DMS153 treated with DMSO at 0.1 percent for 48 hours (cell line): ENCODE results near the gene NUDT17.
"Not testable (repeated sequence)": the region's sequence is repeated elsewhere in the genome, so short reads cannot be mapped to it uniquely, and the experiment has no call there.

Experiments used
- DNase-seq: peaks from one replicate; lab custom pipeline; 2025; ENCODE audit not compliant: unreplicated experiment; lab: John Stamatoyannopoulos, UW

The NUDT17 gene

GRCh38 chr1:145845514-145846161, at the start of gene NUDT17:
TSS of gene NUDT17 (plus strand) at chr1:145845630. CDS start at chr1:145845641, 11 bp downstream.
- DNase-seq = peak; percentile 69

- DNase-seq = no peak
Observed at GRCh38 chr1:145796753-145797152, 48.7 kb upstream of the NUDT17 start.

- no peak for DNase-seq
Observed at GRCh38 chr1:145799806-145800205, 45.6 kb upstream of the NUDT17 start.

- no peak for DNase-seq
Observed at GRCh38 chr1:145804235-145805045, 41.0 kb upstream of the NUDT17 start.

- no peak for DNase-seq
Observed at GRCh38 chr1:145805057-145805456, 40.4 kb upstream of the NUDT17 start.

GRCh38 chr1:145806408-145806807, 39.0 kb upstream of the NUDT17 start:
- no peak for DNase-seq

GRCh38 chr1:145806844-145807243, 38.6 kb upstream of the NUDT17 start:
- DNase-seq = no peak

- DNase-seq = not testable (repeated sequence)
Observed at GRCh38 chr1:145812977-145813810, 32.2 kb upstream of the NUDT17 start.

- not testable (repeated sequence) for DNase-seq
Observed at GRCh38 chr1:145818095-145818494, 27.3 kb upstream of the NUDT17 start.

GRCh38 chr1:145822779-145823331, 22.6 kb upstream of the NUDT17 start:
- DNase-seq = not testable (repeated sequence)

GRCh38 chr1:145823565-145824498, 21.6 kb upstream of the NUDT17 start, which contains the start of the genes POLR3C and RNF115:
TSS of gene POLR3C (plus strand) at chr1:145824200. CDS start at chr1:145825777, 1,577 bp downstream.
TSS of gene RNF115 (minus strand) at chr1:145824095. CDS start at chr1:145823873, 222 bp downstream.
- peak; percentile 96 for DNase-seq

GRCh38 chr1:145824499-145824842, 21.0 kb upstream of the NUDT17 start:
- DNase-seq = no peak

- no peak for DNase-seq
Observed at GRCh38 chr1:145826030-145826429, 19.4 kb upstream of the NUDT17 start.

- no peak for DNase-seq
Observed at GRCh38 chr1:145827966-145828365, 17.5 kb upstream of the NUDT17 start.

- no peak for DNase-seq
Observed at GRCh38 chr1:145828367-145829026, 16.9 kb upstream of the NUDT17 start.

- not testable (repeated sequence) for DNase-seq
Observed at GRCh38 chr1:145830810-145831209, 14.6 kb upstream of the NUDT17 start.

- DNase-seq = no peak
Observed at GRCh38 chr1:145837656-145838055, 7.8 kb upstream of the NUDT17 start.

GRCh38 chr1:145843031-145843430, 2.4 kb upstream of the NUDT17 start:
- DNase-seq = no peak

GRCh38 chr1:145845144-145845513, 301 bp upstream of the NUDT17 start:
- DNase-seq = no peak
